ENCODE measurements around the gene C1orf167.

Gene C1orf167

GRCh38 chr1:11817192-11817591 is 55.2 kb downstream of the C1orf167 start:
- Histone ChIP-seq H3K4me3 (no peak overlapping the region), H3K27ac (no peak overlapping the region)

GRCh38 chr1:11822091-11822490 is 60.1 kb downstream of the C1orf167 start:
- no peak overlapping the region for H3K4me3 ChIP-seq

DNA sequence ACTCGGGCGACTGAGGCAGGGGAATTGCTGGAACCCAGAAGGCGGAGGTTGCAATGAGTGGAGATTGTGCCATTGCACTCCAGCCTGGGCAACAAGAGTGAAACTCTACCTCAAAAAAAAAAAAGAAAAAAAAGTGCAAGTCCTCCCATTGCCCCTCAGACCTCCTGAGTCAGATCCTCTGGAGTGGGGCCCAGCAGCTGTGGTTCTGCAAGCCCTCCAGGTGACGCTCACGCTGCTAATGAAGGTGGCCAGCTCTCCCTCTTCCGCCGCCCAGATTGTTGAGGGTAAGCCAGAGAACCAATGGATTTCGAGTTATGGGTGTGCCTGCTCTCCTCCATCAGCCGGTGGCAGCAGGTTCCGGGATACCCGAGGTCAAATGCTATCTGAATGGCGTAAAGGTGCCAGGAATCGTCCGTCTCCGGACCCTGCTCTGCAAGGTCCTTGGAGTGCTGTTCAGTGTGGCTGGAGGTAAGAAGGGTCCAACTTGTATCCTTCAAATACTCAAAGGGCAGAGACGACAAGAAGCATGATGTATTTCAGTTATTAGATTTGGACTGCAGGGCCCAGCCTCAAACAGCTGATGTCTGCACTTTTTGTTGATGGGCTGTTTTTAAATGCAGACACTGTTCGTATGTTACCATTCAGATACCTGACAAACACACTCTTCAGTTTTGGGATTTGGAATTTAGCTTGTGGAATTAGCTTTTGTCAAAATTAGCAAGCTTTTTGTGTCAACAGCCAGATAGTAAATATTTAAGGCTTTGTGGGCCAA is 61.6 kb downstream of the C1orf167 start:
- Histone ChIP-seq H3K4me3 (no peak overlapping the region), H3K27ac (no peak overlapping the region)

More at GRCh38 chr1:11822091-11822490, 60.1 kb downstream of the C1orf167 start:
- peak overlapping the region in 1 of 21 experiments; percentile 38 for H3K27ac ChIP-seq

GRCh38 chr1:11825131-11825530 is 63.1 kb downstream of the C1orf167 start:
- H3K27ac ChIP-seq, result no peak overlapping the region
- no peak overlapping the region for H3K4me3 ChIP-seq

- H3K27ac ChIP-seq, result no peak overlapping the region
- no peak overlapping the region for H3K4me3 ChIP-seq
Measured at GRCh38 chr1:11826946-11827345, 65.0 kb downstream of the C1orf167 start.

- H3K4me3 ChIP-seq, result no peak overlapping the region
- H3K27ac ChIP-seq, result no peak overlapping the region
Measured at GRCh38 chr1:11828511-11828910, 66.5 kb downstream of the C1orf167 start.

GRCh38 chr1:11831945-11832725 is 70.1 kb downstream of the C1orf167 start:
- Histone ChIP-seq H3K27ac (no peak overlapping the region), H3K4me3 (no peak overlapping the region)

DNA sequence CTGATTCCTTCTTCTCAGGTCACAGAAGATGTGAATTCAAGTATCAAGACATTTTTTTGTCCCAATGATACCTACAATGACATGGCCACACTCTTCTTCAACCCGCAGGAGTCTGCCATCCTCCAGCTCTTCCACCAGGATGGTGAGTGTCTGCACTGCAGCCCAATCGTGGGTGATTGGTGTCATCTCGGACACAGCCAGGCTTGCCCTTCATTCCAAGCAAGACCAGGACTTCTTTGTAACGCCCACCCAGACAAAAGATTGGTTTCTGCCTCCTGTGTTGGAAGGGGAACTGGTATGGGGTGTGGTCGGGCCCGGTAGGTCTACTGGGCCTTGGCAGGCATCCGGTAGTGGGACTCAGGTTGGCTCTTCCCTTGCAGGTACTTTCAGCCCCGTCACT is 71.5 kb downstream of the C1orf167 start:
- no peak overlapping the region for H3K27ac ChIP-seq
- H3K4me3 ChIP-seq, result no peak overlapping the region

DNA sequence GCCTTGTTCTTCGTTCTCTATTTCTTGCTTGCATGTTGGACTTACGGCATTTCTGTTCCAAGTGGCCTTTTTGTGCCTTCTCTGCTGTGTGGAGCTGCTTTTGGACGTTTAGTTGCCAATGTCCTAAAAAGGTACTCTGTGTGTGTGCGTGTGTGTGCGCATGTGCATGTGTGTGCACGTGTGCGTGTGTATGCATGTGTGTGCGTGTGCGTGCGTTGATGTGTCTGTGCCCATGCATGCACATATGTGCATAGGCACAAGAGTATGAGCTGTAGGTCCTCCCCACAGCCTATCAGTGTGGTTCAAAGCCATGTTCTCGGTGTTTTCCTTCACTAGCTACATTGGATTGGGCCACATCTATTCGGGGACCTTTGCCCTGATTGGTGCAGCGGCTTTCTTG is 71.9 kb downstream of the C1orf167 start:
- Histone ChIP-seq H3K4me3 (no peak overlapping the region), H3K27ac (no peak overlapping the region)

GRCh38 chr1:11835441-11836225 is 73.6 kb downstream of the C1orf167 start:
- no peak overlapping the region for H3K27ac ChIP-seq
- H3K4me3 ChIP-seq, result no peak overlapping the region

DNA sequence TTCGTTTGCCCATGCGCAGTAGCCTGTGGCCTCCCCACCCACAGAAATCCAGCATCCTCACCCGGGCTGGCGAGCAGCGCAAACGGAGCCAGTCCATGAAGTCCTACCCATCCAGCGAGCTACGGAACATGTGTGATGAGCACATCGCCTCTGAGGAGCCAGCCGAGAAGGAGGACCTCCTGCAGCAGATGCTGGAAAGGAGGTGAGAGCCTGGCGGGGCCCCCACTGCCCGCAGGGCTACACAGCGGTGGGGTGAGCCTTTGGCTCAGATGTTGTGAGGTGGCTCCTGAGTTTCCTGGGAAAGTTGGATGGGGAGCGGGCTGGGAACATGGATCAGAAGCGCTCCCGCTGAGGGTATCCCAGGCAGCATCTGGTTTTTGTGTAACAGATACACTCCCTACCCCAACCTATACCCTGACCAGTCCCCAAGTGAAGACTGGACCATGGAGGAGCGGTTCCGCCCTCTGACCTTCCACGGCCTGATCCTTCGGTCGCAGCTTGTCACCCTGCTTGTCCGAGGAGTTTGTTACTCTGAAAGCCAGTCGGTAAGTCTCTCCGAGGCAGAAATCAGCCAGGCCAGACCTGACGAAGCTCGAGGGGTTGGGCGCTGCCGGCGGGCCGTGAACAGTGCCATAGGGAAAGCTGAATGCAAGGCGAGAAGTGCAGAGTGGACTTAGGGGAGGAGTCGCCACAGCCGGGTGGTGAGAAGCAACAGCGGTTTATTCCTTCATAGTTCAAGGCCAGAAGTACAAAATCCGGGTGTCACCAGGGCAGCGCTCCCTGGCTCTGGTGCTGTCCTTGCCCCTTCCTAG is 75.2 kb downstream of the C1orf167 start:
- no peak overlapping the region for H3K4me3 ChIP-seq
- no peak overlapping the region for H3K27ac ChIP-seq

DNA sequence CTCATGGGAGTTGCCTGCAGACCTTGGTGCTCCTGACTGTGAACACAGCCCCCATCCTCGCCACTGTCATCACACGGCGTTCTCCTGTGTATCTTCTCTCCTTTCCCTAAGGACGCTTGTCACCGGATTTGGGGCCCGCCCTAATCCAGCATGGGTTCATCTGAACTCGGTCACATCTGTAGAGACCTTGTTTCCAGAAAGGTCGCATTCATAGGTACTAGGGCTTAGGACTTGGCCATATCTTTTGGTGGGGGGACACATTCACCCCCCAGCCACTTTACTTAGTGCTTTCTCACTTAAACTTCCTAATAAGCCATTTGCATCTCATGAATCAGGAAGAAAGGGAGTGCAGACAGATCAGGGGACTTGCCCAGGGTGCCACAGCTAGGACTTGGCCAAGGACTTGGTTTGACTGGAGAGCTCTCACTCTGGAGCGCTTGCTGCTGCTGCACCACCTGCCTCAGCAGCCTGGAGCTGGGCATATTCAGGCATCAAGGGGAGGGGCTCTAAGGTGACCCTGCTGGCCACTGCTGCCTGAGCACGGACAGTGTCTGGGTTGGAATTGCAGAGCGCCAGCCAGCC is 75.9 kb downstream of the C1orf167 start:
- H3K4me3 ChIP-seq, result no peak overlapping the region

GRCh38 chr1:11838349-11839272 is 76.6 kb downstream of the C1orf167 start:
- H3K4me3 ChIP-seq, result no peak overlapping the region

More for the DNA sequence above, 75.9 kb downstream of the C1orf167 start:
- H3K27ac ChIP-seq, result no peak overlapping the region

More at GRCh38 chr1:11838349-11839272, 76.6 kb downstream of the C1orf167 start:
- H3K27ac ChIP-seq, result no peak overlapping the region

Measured in skin epidermis (tissue), 12 donors.